Stimulated activated naive CD4-positive, alpha-beta T cell (primary cell): ENCODE data around the gene CDKL4.
"Not testable (repeated sequence)": the region's sequence is repeated elsewhere in the genome, so short reads cannot be mapped to it uniquely, and the experiment has no call there.

ENCODE experiments used
- DNase-seq, 6 experiments: peaks; one replicate each; lab custom pipeline; 2025; lab: John Stamatoyannopoulos, UW

CDKL4 gene

GRCh38 chr2:39243469-39244123, at the start of gene CDKL4:
TSS of gene CDKL4 (minus strand) at chr2:39243970.
- peak; percentile 2 to 22 (median 8) for DNase-seq

GRCh38 chr2:39290433-39290832, 46.7 kb upstream of the CDKL4 start:
- DNase-seq: no peak

DNA sequence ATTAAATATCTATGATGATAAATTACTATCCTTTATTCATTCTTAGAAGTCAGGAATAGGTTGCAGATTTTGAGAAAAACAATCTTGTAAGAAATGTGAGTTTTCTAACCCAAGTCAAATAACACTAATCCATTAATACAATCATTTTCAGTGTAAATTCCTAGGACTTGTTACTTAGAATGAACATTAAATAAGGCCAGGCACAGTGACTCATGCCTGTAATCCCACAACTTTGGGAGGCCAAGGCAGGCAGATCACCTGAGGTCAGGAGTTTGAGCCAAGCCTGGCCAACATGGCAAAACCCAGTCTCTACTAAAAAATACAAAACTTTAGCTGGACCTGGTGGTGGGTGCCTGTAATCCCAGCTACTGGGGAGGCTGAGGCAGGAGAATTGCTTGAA, 45.8 kb upstream of the CDKL4 start:
- no peak for DNase-seq

- no peak for DNase-seq
These were observed 39.8 kb upstream of the CDKL4 start for GRCh38 chr2:39283561-39283960.

GRCh38 chr2:39281391-39281790, 37.6 kb upstream of the CDKL4 start:
- no peak for DNase-seq

DNA sequence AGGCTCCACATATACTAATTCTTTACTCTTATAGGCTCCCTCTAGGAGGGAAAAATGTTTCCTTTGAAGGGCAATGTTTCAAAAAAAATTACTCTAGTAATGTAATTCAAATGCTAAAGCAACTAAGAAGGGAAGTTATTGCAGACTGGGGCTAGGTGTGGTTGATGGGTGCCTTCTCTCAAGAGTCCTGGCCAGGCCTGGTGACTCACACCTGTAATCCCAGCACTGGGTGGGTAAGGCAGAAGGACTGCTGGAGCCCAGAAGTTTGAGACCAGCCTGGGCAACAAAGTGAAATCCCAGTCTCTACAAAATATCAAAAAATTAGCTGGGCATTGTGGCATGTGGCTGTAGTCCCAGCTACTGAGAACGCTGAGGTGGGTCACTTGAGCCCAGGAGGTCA, 31.2 kb upstream of the CDKL4 start:
- DNase-seq: no peak

DNA sequence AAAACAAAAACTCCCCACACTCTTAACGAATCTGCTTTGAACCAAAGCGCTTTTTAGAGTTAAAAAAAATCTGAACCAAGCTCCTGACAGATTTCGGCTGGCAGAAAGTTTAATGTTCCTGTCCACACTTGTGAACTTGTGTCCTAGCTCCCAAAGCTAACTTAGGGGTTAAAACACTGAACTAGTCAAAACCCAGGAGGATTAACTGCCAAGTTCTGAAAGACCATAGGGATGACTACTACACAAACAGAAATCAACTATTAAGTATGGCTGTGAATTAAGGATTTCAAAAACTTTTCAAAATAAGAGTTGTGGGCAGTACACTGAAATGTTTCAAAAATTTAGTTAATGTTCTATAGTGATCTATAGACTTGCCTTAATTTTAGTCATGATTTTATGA, 26.2 kb upstream of the CDKL4 start:
- DNase-seq: no peak

DNA sequence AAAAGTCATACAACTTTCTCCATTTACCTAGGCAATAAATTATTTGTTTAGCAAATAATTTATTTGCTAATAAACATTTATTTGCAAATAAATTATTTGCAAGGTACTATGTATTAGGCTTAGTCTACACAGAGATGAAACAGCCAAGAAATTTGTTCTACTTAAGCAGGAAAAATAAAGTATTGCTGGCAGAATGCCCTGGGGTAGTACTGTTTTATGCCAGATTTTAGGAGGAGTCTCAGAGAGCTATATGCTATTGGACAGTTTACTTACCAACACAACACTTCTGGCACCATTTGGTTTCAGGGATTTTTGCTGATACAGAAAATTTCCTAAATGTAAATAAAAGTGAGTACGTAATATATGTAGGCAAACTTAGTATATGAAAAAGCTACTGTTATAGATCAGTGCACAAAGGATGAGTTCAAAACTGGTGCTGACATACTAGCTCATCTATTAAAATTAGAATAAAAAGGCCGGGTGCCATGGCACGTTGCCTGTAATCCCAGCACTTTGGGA, 23.2 kb upstream of the CDKL4 start:
- no peak for DNase-seq

GRCh38 chr2:39266139-39266805, 22.5 kb upstream of the CDKL4 start:
- peak in 1 of 6 experiments; percentile 6 for DNase-seq

DNA sequence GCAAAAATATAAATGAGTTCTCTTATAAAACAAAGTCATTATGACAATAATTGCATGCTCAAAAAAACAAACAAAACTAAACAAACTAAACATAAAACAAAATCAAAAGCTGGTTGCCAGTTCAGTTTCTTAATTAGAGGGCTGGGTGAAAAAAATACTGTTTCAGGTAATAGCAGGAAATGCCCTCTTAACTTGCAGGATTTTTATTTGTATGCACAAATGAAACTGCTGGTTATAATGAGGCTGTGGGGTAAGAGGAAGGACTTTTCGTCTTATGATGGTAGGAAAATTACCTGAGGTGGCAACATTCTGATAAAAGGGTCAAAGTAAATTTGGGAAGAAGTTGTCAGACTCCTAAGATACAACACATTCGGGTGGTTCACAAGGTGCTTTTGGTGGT, 21.5 kb upstream of the CDKL4 start:
- no peak for DNase-seq

DNA sequence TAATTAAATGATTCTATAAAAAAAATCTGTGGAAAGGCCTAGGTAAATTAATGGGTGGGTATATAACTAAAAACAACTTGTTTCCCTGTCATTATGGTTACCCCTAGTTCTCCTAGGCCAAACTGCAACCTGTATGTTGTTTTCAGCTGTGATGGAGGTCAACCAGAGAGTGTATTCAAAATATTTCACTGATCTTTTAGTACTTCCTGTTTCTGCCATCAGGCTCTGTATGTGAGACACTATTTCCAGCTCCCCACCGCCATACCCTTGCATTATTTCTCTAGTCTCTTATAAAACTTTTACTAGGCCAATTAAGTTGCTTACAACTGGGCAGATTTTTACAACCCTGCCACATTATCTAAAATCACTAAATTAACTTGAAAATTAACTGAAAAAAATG, 21.0 kb upstream of the CDKL4 start:
- no peak for DNase-seq

DNA sequence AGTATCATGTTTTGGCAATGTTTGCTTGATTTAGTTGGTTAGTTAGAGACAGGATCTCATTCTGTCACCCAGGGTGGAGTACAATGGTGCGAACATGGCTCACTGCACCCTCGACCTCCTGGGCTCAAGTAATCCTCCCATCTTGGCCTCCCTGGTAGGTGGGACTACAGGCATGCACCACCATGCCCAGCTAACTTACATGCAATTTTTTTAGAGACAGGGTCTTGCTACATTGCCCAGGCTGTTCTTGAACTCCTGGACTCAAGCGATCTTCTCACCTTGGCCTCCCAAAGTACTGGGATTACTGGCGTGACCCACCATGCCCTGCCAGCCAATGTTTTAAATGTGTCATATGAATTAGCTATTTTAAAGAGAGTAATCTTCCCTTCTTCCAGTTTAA, 16.3 kb upstream of the CDKL4 start:
- DNase-seq: no peak

DNA sequence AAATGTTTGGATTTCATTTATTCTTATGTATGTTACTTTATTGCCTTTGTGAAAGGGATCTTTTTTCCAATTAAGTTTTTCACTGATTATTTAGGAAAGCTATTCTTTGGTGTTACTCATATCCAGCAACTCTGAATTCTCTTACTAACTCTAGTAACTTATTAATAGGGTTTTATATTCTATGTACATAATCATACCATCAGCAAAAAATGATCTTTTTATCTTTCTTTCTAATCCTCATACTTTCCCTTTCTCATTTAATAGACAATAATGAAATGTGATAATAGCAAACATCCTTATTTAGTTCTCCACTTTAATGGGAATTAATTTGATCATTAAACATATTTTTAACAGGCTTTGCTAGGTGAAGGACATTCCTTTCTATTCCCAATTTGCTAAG, 12.3 kb upstream of the CDKL4 start:
- DNase-seq: no peak

DNA sequence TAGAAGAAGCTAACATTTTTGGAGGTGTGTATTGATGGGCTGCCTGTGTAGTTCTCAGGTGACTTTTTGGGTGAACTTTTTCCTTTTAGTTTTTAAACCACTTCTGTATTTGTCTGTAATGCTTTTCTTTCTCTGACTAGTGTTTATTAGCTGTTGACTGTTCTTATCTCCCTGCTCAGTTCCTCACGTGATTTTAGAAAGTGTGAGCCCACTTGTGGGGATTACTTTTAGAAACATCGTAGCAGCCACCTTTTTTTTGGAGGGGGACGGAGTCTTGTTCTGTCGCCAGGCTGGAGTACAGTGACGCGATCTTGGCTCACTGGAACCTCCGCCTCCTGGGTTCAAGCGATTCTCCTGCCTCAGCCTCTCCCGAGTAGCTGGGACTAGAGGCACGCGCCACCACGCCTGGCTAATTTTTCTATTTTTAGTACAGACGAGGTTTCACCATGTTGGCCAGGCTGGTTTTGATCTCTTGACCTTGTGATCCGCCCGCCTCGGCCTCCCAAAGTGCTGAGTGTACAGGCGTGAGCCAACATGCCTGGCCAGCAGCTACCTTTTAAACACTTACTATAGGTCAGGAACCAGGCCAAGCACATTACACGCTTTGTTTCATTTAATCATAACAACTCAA, 9.2 kb upstream of the CDKL4 start:
- no peak for DNase-seq

- no peak for DNase-seq
These were observed 3.8 kb upstream of the CDKL4 start for GRCh38 chr2:39247512-39248043.

DNA sequence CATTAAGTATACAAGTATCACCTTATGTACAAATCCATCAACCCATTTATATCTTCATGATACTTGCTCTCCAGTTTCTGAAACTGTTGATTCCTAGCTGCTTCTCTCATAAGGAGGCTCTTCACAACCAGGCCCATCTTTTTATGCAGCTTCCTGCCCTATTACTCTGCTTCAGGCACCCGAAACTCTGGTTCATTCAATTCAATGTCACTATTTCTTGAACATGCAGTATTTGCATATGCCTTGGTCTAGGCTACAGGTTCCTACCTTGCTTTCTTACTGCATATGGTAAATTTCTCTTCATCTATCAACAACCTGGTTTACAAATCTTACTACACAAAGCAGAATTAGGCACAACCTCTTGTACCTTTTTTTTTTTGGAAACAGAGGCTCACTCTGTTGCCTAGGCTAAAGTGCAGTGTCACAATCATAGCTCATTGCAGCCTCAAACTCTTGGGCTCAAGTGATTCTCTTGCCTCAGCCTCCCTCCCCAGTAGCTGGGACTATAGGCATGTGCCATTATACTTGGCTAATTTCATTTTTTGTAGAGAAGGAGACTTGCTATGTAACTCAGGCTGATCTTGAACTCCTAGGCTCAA, 2.7 kb upstream of the CDKL4 start:
- no peak for DNase-seq

- DNase-seq: peak; percentile 10 to 50 (median 25)
These were observed 1.3 kb upstream of the CDKL4 start for GRCh38 chr2:39244963-39245625.

DNA sequence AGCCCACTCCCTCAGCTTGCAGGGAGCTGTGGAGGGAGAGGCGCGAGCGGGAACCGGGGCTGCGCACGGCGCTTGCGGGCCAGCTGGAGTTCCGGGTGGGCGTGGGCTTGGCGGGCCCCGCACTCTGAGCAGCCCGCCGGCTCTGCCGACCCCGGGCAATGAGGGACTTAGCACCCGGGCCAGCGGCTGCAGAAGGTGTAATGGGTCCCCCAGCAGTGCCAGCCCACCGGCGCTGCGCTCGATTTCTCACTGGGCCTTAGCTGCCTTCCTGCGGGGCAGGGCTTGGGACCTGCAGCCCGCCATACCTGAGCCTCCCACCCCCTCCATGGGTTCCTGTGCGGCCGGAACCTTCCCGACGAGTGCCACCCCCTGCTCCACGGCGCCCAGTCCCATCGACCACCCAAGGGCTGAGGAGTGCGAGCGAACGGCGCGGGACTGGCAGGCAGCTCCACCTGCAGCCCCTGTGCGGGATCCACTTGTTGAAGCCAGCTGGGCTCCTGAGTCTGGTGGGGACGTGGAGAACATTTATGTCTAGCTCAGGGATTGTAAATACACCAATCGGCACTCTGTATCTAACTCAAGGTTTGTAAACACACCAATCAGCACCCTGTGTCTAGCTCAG, 582 bp upstream of the CDKL4 start:
- DNase-seq: not testable (repeated sequence)

GRCh38 chr2:39241588-39241987, 2.2 kb downstream of the CDKL4 start:
- no peak for DNase-seq

DNA sequence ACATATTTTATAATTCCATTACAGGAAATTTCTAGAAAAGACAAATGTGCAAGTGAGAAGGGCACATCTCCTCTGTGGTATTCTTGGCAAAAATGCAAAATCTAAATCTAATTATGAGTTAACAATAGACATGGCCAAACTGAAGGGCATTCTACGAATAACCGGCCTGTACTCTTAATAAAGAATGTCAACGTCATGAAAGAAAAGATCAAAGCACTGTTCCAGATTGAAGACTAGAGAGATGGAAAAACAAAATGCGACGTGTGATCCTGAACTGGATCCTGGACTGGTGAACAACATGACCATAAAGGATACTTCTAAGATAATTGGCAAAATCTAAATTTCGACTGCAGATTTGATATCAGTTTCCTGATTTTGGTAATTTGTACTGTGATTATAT, 3.0 kb downstream of the CDKL4 start:
- DNase-seq: no peak

DNA sequence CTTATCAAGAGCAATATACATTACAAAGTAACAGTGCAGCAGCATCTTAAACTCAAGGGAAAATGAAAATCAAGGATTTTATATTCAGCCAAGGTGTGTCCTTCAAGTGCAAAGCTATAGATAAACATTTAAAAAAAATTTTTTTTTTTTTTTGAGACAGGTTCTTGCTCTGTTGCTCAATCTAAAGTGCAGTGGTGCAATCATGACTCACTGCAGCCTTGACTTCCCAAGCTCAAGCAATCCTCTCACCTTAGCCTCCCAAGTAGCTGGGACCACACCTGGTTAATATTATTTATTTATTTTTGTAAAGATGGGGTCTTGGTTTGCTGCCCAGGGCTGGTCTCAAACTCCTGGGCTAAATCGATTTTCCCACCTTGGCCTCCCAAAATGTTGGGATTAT, 9.0 kb downstream of the CDKL4 start:
- DNase-seq: no peak

GRCh38 chr2:39232141-39232540, 11.6 kb downstream of the CDKL4 start:
- no peak for DNase-seq
